LHCN-M2 (cell line): ENCODE results near the gene TWIST2. TPM values are rescaled to one million over a fixed set of nuclear protein-coding genes. Genes with fewer than 3 reads are reported as not detected.

ENCODE experiments used
- DNase-seq: peaks from one replicate; pipeline ENCODE4 v3.0.0-alpha.2; 2012; ENCODE audit warnings: low read depth
- polyA plus RNA-seq: library from polyadenylated mRNA; unstranded; fragments of >200 nt; gene quantifications from one replicate; pipeline ENCODE4 v1.2.1, GENCODE V29; 2012; ENCODE audit warnings: missing spikeins
- total RNA-seq: library from RNA; depleted of rRNA; stranded (reverse); fragments of >200 nt; gene quantifications from 2 replicates; pipeline ENCODE4 v1.2.3, GENCODE V29; 2014; rRNA removed

Gene TWIST2
- 26.2 and 28.5 TPM in 2 replicates for total RNA-seq
- 10.9 TPM for polyA plus RNA-seq

DNA sequence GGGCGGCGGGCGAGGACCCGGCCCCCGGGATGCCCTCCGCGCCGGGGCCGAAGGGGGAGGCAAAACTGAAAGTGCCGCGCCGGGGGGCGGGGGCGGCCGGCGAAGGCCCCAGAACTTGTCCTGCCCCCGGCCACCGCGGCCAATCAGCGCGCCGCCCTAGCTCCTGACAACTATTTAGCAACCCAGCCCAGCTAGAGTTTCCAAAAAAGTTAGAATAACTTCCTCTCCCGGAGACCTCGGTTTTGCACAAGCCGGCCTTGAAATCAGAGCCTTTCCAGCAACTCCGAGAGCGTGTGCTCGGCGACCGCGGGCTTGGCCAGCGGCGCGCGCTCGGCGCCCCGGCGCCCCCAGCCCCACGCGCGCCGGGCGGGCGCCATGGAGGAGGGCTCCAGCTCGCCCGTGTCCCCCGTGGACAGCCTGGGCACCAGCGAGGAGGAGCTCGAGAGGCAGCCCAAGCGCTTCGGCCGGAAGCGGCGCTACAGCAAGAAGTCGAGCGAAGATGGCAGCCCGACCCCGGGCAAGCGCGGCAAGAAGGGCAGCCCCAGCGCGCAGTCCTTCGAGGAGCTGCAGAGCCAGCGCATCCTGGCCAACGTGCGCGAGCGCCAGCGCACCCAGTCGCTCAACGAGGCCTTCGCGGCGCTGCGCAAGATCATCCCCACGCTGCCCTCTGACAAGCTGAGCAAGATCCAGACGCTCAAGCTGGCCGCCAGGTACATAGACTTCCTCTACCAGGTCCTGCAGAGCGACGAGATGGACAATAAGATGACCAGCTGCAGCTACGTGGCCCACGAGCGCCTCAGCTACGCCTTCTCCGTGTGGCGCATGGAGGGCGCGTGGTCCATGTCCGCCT, at the start of gene TWIST2:
Gene TWIST2 (plus strand): TSS at position 245 of the 850 bp plus-strand sequence. CDS start 131 bp downstream, at position 376.
- DNase-seq = peak; percentile 82

DNA sequence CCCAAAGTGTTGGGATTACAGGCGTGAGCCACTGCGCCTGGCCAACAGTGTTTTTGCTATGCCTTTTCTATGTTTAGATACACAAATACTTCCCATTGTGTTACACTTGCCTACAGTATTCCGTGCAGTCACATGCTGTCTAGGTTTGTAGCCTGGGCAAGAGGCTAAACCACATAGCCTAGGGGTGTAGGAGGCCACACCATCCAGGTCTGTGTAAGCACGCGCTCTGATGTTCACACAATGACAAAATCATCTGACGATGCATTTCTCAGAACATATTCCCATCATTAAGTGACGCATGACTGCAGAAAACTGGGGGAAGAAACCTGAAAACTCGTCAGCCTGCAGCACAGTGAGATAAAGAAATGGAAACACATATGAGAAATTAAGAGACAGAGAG, 46.1 kb upstream of the TWIST2 start:
- DNase-seq = no peak

DNA sequence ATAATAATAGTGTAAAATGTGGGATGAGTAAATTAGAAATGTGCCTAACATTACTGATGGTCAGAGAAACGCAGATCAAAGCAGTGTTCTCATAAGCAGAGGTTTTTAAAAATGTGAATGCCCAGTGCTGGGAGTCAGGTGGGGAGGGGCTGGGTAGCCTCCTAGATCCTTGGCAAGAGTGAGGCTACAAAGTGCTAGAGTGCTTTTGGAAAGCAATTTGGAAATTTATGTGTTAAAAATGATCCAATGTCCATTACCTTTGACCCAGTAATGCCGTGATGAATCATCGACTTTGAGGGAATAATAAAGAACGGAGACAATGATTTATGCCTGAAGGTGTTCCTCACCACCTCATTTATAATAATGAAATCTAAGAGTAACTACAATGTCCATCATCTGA, 44.9 kb upstream of the TWIST2 start:
- DNase-seq = no peak

DNA sequence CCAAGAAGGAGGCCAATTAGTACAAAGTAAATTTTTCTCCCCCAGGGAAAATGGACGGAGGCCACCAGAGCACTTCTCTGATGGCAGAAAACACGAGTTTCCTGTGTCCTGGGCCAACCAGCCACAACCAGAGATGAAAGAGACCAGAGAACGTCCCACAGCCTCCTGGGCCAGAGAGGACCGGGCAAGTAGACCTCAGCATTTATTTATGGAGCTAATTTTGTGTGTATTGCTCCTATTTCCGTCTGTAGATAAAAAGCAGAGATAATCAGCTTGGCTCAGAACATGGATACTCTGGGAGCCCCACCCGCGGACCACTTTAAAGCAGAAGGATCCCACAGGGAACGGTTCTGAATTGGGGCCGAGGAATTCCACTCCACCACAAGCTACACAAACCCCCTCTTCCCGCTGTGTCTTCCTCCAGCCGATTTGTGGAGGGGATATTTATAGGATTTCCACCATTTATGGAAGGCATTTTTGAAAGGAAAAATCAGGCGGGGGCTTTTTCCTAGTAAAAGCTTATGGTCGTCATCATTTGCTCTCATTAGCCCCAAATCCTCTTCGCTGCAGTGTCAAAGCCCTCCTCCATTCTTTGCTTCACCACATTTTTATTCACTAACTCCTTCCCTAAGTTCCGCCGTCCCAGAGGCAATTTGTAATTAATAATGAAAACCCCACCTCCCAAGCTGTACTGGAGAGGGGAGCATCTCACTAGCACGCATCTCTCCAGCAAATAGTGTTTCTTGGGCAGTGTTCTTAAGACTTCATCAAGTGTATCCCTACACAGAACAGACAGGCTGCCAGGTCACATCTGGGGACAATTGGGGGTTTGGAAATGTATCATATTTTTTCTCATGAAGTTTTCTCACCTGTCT, 43.7 kb upstream of the TWIST2 start:
- no peak for DNase-seq

DNA sequence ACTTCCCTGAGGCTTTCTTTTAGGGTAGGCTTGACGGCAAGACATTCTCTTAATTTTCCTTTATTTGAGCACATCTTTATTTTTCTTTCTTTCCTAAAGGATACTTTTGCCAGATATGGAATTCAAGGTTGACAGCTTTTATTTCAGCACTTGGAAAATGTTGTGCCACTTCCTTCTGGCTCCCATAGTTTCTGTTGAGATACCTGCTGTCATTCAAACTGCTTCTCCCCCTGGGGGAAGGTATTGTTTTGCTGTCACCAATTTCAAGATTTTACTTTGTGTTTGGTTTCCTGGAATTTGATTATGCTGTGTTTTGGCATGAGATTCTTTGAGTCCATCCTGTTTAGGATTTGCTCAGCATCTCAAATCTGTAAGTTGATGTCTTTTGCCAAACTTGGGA, 39.1 kb upstream of the TWIST2 start:
- DNase-seq = no peak

DNA sequence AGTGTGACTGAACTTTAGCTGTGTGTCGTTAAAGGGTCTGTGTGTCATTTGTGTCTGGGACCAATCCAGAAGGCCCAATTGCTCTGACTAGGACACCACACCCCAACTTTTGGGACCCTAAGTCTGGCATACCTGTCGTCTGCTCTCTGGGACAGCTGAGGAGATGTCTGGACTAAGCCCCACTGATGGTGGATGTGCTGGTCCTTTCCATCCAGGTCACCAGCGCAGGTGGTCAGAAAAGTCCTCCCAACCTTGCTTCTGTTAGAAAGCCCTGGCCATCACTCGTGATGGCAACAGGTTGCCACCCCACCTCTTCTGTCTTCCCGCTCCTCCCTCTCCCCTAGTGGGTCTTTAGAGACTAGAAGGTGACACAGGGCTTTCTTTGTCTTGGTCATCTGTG, 37.6 kb upstream of the TWIST2 start:
- DNase-seq = no peak

DNA sequence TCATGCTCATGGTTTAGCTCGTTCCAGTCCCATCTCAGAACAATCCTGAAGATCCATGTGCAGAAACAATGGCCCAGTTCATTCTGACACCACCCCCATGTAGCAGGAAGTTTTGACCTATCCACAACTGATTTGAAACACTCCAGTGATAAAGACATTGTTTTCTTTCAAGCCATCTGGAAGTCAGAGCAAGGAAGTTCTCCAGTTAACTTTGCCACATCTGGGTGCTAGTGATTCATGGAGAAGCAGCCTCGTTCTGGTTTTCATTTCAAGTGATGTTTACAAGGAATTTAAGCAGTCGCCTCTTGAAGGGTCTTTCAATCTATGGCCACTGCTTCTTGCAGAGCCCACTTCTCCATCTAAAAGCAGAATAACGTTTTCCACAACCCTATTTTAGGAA, 36.6 kb upstream of the TWIST2 start:
- DNase-seq = no peak

DNA sequence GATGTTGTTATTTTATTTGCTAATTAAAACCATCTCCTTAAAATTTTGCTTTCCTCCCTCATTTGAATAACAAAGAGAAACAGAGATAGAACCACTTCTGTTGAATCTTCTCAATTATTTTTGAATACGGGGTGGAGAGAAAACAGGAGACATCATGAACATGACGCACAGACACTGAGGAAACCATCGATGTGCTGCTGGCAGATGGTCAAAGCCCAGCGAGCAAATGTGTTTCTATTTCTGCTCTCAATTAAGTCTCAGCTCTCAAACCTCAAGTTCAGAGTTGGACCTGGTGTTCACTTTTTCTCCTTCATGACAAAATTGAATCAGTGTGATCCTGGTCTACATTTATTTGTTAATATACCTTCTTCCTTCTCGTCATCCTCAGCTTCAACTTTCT, 36.1 kb upstream of the TWIST2 start:
- DNase-seq = no peak

DNA sequence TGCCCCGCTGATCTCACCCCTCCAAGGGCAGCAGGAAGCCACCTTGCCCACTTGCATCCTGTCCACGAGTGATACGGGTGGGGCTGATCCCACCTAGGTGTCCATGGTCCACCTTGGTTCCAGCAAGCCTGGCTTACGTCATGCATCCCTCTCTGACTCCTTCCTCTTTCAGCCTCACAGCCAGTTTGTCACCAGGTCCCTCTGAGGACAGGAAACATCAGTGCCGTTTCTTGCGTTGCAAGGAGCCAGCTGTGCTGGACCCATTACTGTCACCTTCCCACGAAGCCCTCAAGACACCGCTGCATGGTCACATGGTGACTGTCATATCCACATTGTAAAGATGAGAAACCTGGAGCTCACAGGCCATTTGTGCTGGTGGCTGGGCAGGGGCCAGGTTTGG, 34.8 kb upstream of the TWIST2 start:
- DNase-seq = no peak

DNA sequence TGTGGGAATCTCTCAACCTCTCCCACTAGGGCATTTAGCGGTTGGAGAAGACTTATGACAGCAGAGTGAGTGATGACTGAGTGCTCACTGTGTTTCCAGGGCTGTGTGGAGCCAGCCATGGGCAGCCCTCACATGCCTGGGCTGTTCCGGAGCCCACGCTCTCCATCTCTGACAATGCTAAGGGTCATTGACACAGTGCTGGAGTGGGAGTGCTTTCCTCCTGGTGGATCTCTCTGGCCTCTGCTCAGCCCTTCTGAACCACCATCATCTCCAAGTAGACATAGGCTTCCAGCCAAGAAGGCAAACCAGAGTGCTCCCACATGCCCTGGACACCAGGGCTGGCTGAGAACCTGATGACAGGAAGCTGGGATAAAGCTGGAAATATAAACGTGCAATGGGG, 33.1 kb upstream of the TWIST2 start:
- no peak for DNase-seq

DNA sequence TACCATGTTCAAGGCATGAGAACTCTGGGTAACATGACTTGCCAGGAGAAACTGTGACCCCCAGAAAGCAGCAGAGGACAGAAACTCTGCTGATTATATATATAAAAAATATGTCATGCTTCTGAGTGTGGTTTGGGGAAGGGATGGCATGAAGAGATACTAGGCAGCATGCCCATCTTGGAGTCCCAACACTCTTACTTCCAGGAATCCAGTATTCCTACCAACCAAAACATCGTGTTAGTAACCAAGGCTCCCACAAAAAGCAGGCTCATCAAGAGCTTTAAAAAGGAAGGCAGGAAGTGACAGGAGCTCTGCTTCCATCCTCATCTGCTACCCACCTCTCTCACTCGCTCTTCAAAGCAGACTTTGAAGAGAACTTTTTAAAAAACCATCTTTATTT, 31.6 kb upstream of the TWIST2 start:
- DNase-seq = no peak

DNA sequence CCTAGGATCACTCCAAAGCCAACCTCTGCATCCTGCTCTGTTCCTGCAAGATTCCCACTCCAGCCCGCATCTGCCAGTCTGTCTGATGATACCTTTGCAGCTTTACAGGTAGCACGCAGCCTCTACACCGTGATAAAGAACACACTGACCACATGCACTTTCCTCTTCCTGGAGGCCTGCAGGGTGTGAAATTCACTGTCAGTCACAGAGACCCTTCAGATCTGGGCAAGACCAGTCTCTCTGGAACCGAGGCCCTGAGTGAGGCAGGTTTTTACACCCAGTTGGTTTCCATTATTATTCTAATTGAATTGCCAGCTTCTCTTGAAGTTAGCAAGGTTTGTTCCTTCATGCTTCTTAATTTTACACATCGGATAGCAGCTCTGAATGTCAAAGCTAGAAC, 30.5 kb upstream of the TWIST2 start:
- no peak for DNase-seq

DNA sequence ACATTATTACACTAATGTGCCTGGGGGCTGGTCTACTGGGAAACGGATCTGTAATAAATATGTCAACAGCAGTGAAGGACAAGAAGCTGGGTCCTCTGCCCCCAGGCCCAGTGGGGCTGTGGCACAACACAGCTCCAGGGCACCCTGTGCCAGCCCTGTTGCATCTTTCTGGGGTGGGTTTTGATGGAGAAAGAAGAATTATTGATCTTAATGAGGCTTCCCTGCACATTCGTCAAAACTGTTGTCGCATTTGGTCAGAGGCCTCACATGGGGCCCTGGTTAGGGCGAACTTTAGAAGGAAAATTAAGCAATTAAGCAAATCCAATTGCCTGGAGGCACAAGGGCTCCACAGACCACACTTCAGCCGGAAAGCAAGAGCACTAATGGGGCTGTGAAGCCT, 30.0 kb upstream of the TWIST2 start:
- DNase-seq = no peak

DNA sequence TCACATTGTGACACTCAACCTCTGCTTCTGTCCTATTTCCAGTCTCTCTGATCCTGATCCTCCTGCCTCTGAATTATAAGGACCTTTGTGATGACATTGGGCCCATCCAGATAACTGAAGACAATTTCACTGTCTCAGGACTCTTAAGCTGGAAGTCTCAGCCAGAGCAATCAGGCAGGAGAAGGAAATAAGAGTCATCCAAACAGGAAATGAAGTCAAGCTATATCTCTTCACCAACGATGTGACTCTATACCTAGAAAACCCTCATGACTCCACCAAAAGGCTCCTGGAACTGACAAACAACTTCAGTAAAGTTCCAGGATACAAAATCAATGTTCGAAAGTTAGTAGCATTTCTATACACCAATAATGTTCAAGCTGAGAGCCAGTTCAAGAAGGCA, 29.3 kb upstream of the TWIST2 start:
- no peak for DNase-seq

DNA sequence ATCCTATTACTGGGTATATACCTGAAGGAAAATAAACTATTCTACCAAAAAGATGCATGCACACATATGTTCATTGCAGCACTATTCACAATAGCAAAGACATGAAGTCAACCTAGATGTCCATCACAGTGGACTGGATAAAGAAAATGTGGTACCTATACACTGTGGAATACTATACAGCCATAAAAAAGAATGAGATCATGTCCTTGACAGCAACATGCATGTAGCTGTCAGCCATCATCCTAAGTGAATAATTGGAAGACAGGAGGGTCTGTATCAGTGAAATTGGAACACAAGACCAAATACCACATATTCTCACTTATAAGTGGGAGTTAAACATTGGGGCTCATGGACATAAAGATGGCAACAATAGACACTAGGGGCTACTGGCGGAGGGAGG, 27.7 kb upstream of the TWIST2 start:
- no peak for DNase-seq

DNA sequence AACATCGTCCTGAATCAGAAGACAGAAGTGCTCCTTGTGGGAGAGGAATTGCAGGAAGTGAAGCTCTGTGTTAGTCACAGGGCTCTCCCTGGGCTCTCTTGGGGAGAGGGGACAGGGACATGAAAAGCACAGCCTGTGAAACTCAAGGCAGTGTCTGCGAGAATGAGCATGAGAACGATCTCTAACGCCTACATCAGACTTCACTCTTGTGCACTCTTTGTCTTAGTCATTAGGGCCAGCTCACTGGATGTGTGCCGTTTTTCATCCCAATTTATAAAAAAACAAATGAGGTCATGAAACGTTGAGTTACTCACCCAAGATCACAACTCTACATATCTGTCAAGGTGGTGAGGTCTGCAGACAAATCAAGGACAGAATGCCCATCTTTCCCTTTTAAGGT, 27.0 kb upstream of the TWIST2 start:
- DNase-seq = peak; percentile 11

DNA sequence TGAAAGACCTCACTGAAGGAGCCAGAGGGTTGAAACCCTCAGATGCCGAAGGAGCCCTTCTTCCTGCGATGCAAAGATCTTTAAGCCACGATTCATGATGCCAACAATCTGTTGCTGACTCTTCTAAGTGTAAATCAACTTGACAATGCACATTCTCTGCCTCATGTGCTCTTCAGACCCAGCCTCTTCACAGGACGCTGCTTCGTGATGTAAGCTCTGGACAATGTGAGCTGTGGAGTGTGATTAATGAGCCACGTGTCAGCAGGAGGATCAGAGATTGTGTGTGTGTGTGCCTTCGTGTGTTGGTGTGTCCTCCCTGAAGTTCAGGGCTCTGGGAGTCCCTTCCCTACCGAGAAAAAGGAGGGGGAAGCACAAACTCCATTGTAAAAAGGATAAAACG, 26.5 kb upstream of the TWIST2 start:
- DNase-seq = peak; percentile 23

DNA sequence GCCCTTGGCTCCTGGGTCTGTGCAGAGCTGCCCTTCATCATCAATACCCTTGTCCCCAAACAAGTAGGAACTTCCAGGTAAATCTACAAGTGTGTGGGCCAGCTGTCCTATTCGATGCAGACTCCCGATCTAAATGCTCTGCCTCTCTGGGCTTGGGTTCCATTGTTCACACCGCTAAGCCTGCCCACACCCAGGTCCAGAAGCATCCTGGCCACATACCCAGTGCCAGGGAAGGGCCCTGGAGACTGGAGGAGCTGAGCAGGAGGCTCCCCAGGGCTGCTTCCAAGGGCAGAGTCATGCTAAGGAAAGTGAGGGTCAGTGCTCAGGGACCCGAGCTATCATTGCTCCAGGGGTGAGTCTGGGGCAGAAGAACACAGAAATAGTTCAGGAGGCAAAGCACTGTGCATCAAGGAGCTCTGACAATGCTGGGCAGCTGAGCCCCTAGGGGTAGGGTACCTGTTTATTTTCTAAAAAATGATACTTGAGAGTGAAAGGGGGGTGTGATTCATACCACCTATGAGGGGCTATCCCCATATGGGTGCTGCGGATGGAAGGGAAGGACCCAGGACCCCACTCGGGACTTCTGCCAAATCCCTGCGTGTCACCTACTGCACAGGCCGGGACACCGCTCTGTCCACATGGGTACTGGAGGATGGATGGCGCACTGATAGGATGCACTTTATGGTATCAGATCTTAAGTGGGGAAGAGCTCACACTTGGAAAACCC, 25.8 kb upstream of the TWIST2 start:
- DNase-seq = no peak

DNA sequence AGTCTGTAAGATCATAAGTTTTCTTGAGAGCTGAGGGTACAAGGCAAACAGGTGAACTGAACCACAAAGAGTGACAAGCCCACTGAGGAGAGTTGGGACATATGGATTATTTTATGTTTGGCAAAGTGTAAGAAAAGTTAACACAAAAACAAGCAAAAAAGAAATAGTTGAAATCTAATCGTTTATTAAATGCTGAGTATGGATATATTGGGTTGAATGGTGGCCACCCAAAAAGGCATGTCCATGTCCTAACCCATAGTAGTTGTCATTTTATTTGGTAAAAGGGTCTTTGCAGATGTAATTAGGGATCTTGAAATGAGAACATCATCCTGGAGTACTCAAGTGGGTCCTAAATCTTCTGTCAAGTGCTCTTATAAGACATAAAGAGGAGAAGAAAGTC, 24.9 kb upstream of the TWIST2 start:
- no peak for DNase-seq

DNA sequence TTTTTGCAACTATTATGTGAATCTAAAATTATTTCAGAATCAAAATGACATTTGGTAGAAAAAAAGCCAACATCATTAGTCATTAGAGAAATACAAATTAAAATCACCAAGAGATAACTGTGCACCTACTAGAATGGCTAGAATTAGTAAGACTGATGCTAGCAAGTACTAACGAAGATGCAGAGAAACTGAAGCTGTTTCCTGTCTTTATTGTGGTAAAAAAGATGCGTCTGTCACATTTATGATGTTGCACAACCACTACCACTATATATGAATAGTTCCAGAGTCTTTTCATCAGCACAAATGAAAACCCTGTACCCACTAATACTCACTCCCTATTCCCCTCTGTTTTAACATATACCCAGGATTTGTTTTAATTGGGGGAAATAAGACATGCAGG, 16.7 kb upstream of the TWIST2 start:
- DNase-seq = no peak

DNA sequence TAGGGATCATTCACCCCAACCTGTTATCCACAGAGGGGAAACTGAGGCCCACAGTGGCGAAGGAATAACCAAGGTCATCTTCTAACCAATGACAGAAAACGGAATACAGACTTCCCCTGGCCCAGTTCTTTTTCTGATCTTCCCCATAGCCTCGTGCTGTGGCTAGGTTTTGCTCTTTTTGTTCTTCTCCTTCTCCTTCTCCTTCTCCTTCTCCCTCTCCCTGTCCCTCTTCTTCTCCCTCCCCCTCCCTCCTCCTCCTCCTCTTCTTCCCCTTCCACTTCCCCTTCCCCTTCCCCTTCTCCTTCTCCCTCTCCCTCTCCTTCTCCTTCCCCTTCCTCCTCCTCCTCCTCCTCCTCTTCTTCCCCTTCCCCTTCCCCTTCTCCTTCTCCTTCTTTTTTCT, 12.9 kb upstream of the TWIST2 start:
- DNase-seq = no peak

DNA sequence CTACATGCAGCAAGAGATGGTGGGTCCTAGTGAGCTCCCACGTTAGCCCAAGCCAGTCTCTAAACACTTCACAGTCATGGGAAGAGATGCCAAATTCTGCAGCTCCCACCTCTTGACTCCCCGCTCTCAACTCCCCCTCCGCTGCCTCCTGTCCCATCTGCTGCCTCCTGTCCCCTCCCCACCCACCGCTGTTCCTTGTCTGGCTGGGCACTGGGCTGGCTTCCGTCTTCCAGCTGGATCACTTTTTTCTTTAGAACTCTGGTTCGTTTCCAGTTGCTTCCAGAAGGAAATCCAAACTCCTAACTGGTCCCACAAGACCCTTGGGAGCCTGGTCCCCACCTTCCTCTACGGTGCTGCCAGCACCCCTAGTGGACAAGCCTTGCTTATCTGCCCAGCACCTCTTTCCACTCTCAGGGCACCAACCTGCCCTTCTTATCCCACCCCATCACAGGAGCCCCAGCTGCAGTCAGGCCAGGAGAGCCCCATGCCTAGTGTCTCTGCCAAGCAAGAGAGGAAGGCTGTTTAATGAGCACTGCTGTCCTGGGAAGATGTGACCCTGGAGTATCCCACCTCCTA, 12.1 kb upstream of the TWIST2 start:
- DNase-seq = no peak
